Endodermal cell (in vitro differentiated cells): Measurements from ENCODE around the gene PVALEF. TPM values are rescaled to one million over a fixed set of nuclear protein-coding genes. Genes with fewer than 3 reads are reported as not detected.

ENCODE experiments used
- DNase-seq: peaks from one replicate; pipeline ENCODE4 v3.0.0-alpha.2; 2017
- H3K27ac ChIP-seq: 2 replicates; pipeline ENCODE4 v1.5.1; 2013; ENCODE audit warnings: mild to moderate bottlenecking, low read depth, low read length, moderate library complexity
- H3K27me3 ChIP-seq: 2 replicates; pipeline ENCODE4 v1.6.1; 2013; ENCODE audit warnings: mild to moderate bottlenecking, low read length, moderate library complexity; ENCODE audit not compliant: insufficient read depth, control insufficient read depth, poor library complexity, severe bottlenecking
- H3K36me3 ChIP-seq: 2 replicates; pipeline ENCODE4 v1.7.0; 2013; ENCODE audit warnings: mild to moderate bottlenecking, low read length, moderate library complexity; ENCODE audit not compliant: control insufficient read depth, insufficient read depth
- H3K4me1 ChIP-seq: one replicate; pipeline ENCODE4 v1.7.0; 2013; ENCODE audit warnings: low read length; ENCODE audit not compliant: control insufficient read depth, insufficient read depth
- H3K4me3 ChIP-seq: 2 replicates; pipeline ENCODE4 v1.5.1; 2013; ENCODE audit warnings: mild to moderate bottlenecking, low read length, moderate library complexity
- H3K9ac ChIP-seq: 2 replicates; pipeline ENCODE4 v1.6.1; 2013; ENCODE audit warnings: mild to moderate bottlenecking, low read length, moderate library complexity; ENCODE audit not compliant: poor library complexity, severe bottlenecking; ENCODE audit errors: extremely low read depth
- H3K9me3 ChIP-seq: 2 replicates; pipeline ENCODE4 v1.6.1; 2013; ENCODE audit warnings: mild to moderate bottlenecking, low read length, moderate library complexity; ENCODE audit not compliant: control insufficient read depth
- H3K27ac Mint-ChIP-seq: 2 replicates; pipeline ENCODE4 v1.8.0; 2020; ENCODE audit warnings: mixed read lengths
- H3K27me3 Mint-ChIP-seq: 2 replicates; pipeline ENCODE4 v1.8.0; 2021; ENCODE audit warnings: mild to moderate bottlenecking, mixed read lengths; ENCODE audit not compliant: insufficient read depth
- H3K36me3 Mint-ChIP-seq: 2 replicates; pipeline ENCODE4 v1.8.0; 2020; ENCODE audit warnings: low read depth, mixed read lengths
- H3K4me1 Mint-ChIP-seq: 2 replicates; pipeline ENCODE4 v1.8.0; 2020; ENCODE audit warnings: mixed read lengths
- H3K4me3 Mint-ChIP-seq: 2 replicates; pipeline ENCODE4 v1.8.0; 2020; ENCODE audit warnings: mild to moderate bottlenecking, moderate library complexity, mixed read lengths
- H3K9me3 Mint-ChIP-seq: 2 replicates; pipeline ENCODE4 v1.8.0; 2020; ENCODE audit warnings: mild to moderate bottlenecking, mixed read lengths
- WGBS, 2 experiments: methylation state at CpG; one replicate each; pipeline versions ENCODE4 v1.1.5 to v1.1.7; 2013; ENCODE audit warnings: missing lambda C conversion rate in 2 of 2, mixed read lengths in 1 of 2; ENCODE audit not compliant: insufficient coverage in 1 of 2, insufficient read length in 1 of 2; 5-methylcytosine and 5-hydroxymethylcytosine counted together
- total RNA-seq, 2 donors: library from RNA; stranded (reverse); fragmentation: NEBNext Ultra II Directional in 1 of 2; extraction: Animal tissue kit (Norgen Biotek cat#: 25700) in 1 of 2; gene quantifications; 2 replicates in 1 of 2; 3 replicates in 1 of 2; pipeline ENCODE4 v1.2.1, GENCODE V29; 2021
- TF ChIP-seq, protein P1 (sequence below): fragments of 200-600 bp; sonication (generic); conservative IDR thresholded peaks from 2 replicates; pipeline ENCODE4 v1.5.0; 2021; ENCODE audit warnings: antibody characterized with exemption, mild to moderate bottlenecking

Gene PVALEF
- total RNA-seq, 2 donors from 2014 or later, result not detected

DNA sequence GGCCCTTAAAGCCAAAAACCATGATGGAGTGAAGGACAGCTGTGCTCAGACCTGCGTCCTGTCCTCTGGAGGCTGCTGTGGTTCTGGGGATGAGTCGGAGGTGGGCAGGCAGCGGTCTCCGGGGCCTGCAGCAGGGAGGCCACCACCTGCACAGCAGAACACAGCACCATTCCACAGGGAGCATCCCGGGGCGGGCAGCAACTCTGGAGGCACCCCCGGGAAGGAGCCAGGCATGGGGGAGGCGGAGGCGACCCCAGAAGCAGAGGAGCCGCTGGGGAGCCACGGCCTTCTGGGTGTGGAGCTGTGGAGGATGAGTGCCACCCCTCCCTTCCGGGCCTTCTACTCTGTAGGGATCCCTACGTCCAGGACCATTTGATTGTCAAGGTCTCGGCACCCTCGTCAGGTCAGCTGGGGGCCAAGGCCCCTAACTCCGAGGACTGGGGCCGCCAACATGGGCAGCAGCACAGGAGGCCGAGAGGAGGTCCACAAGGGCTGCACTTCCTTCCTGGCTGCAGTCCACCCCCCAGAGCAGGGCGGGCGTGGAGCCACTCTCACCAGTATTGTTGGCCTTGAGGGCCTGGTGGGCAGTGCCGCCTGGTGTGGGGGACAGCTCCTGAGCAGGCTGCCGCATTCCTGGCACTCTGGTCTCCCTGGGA lies 33.6 kb downstream of the PVALEF start:
- TF ChIP-seq, protein P1, sequence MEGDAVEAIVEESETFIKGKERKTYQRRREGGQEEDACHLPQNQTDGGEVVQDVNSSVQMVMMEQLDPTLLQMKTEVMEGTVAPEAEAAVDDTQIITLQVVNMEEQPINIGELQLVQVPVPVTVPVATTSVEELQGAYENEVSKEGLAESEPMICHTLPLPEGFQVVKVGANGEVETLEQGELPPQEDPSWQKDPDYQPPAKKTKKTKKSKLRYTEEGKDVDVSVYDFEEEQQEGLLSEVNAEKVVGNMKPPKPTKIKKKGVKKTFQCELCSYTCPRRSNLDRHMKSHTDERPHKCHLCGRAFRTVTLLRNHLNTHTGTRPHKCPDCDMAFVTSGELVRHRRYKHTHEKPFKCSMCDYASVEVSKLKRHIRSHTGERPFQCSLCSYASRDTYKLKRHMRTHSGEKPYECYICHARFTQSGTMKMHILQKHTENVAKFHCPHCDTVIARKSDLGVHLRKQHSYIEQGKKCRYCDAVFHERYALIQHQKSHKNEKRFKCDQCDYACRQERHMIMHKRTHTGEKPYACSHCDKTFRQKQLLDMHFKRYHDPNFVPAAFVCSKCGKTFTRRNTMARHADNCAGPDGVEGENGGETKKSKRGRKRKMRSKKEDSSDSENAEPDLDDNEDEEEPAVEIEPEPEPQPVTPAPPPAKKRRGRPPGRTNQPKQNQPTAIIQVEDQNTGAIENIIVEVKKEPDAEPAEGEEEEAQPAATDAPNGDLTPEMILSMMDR, result no peak
- WGBS, 2 experiments, result 93% methylated on average over 8 to 22 of the region's 22 CpGs

DNA sequence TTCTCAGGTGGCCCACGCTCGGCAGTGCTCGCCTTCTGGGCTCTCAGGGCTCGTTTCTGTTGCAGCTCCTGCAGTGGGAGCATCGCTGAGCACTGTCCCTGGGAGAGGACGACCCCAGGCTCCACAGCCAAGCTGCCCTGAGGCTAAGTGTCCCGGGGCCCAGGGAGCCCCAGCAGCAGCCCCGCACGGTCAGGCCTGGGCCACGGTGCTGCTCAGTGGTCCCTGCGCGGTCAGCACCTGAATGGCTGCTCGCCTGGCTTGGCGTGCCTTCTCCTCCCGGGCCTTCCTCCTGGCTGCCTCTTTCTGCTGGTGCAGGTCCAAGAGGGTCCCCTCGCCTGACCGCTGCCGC lies 34.1 kb downstream of the PVALEF start:
- no peak overlapping the region for H3K4me3 Mint-ChIP-seq
- TF ChIP-seq, protein P1, result no peak
- no peaks in the 10 kb centered on the region for H3K4me1 ChIP-seq
- peaks cover 3% of the 10 kb centered on the region for H3K36me3 ChIP-seq
- H3K36me3 Mint-ChIP-seq, result peaks cover 19% of the 10 kb centered on the region
- no peak overlapping the region for H3K4me3 ChIP-seq
- H3K27ac Mint-ChIP-seq, result no peak overlapping the region
- H3K27ac ChIP-seq, result no peak overlapping the region
- H3K9ac ChIP-seq, result no peak overlapping the region
- H3K9me3 ChIP-seq, result no peaks in the 10 kb centered on the region
- 95 to 98% methylated on average over 15 to 18 of the region's 18 CpGs for WGBS, 2 experiments
- no peaks in the 10 kb centered on the region for H3K27me3 Mint-ChIP-seq
- no peak for DNase-seq
- H3K4me1 Mint-ChIP-seq, result no peaks in the 10 kb centered on the region
- no peaks in the 10 kb centered on the region for H3K27me3 ChIP-seq
- H3K9me3 Mint-ChIP-seq, result no peaks in the 10 kb centered on the region

More for the DNA sequence above, 33.6 kb downstream of the PVALEF start:
- Histone ChIP-seq H3K9ac (no peak overlapping the region), H3K27ac (no peak overlapping the region), H3K4me1 (no peaks in the 10 kb centered on the region), H3K4me3 (no peak overlapping the region), H3K27me3 (no peaks in the 10 kb centered on the region), H3K36me3 (peaks cover 3% of the 10 kb centered on the region), H3K9me3 (no peaks in the 10 kb centered on the region)
- DNase-seq, result no peak
- Mint-ChIP-seq H3K4me1 (no peaks in the 10 kb centered on the region), H3K4me3 (no peak overlapping the region), H3K27me3 (no peaks in the 10 kb centered on the region), H3K36me3 (peaks cover 19% of the 10 kb centered on the region), H3K9me3 (no peaks in the 10 kb centered on the region), H3K27ac (no peak overlapping the region)

DNA sequence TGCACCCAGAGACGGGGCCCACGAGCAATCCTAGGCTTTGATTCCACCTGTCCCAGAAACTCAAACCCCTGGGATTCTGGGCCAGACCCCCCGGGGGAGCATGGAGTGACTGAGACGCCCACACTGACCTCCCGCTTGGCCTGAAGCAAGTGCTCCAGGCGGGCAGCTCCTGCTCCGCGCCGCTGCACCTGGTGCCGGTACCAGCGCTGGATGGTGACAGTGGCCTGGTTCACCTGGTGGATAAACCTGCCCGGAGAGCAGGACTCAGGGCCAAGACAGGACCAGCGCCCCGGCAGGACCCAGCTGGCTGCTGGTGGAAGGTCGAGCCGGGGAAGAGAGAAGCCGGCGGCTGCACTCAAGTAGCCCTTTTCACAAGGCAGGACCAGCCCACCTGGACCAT lies 34.9 kb downstream of the PVALEF start:
- Histone ChIP-seq H3K36me3 (peaks cover 3% of the 10 kb centered on the region), H3K4me1 (no peaks in the 10 kb centered on the region), H3K27me3 (no peaks in the 10 kb centered on the region), H3K9me3 (no peaks in the 10 kb centered on the region), H3K27ac (no peak overlapping the region), H3K4me3 (no peak overlapping the region), H3K9ac (no peak overlapping the region)
- TF ChIP-seq, protein P1, result no peak
- H3K36me3 Mint-ChIP-seq, result peaks cover 19% of the 10 kb centered on the region
- H3K27me3 Mint-ChIP-seq, result no peaks in the 10 kb centered on the region
- WGBS, 2 experiments, result 96 to 98% methylated on average over 17 to 18 of the region's 18 CpGs
- no peak overlapping the region for H3K4me3 Mint-ChIP-seq
- no peak for DNase-seq
- no peaks in the 10 kb centered on the region for H3K4me1 Mint-ChIP-seq
- no peak overlapping the region for H3K27ac Mint-ChIP-seq
- H3K9me3 Mint-ChIP-seq, result no peaks in the 10 kb centered on the region
